Thoracic aorta (tissue), 2 donors: Measurements from ENCODE around the gene LDAH. TPM values are rescaled to one million over a fixed set of nuclear protein-coding genes. Genes with fewer than 3 reads are reported as not detected.
"Not testable (repeated sequence)": the region's sequence is repeated elsewhere in the genome, so short reads cannot be mapped to it uniquely, and the experiment has no call there.

Source experiments
- ATAC-seq: fragments of 150-250 bp; one replicate; pipeline ENCODE4 v1.8.0; 2017; ENCODE audit warnings: low read depth; ENCODE audit not compliant: insufficient number of reproducible peaks, low FRiP score
- DNase-seq: peaks from one replicate; pipeline ENCODE4 v3.0.0-alpha.2; 2020; ENCODE audit warnings: low spot score
- H3K27ac ChIP-seq, 2 donors: fragments of 200-600 bp; sonication (generic); 1 replicate in 1 of 2; 2 replicates in 1 of 2; pipeline ENCODE4 v1.5.1; 2016; ENCODE audit warnings: mild to moderate bottlenecking in 2 of 2, moderate library complexity in 2 of 2
- H3K27me3 ChIP-seq: fragments of 200-600 bp; sonication (generic); replicated peaks from 2 replicates; pipeline ENCODE4 v1.6.0; 2016; ENCODE audit warnings: mild to moderate bottlenecking; ENCODE audit not compliant: insufficient read depth
- H3K36me3 ChIP-seq: fragments of 200-600 bp; sonication (generic); one replicate; pipeline ENCODE4 v1.5.1; 2016
- H3K4me1 ChIP-seq, 2 donors: fragments of 200-600 bp; sonication (generic); 1 replicate in 1 of 2; 2 replicates in 1 of 2; pipeline versions ENCODE4 v1.5.1 to v1.6.0; 2016; ENCODE audit warnings: low read depth in 2 of 2, mild to moderate bottlenecking in 1 of 2; ENCODE audit not compliant: control insufficient read depth in 1 of 2
- H3K4me3 ChIP-seq: fragments of 200-600 bp; sonication (generic); 2 replicates; pipeline ENCODE4 v1.5.1; 2016; ENCODE audit warnings: mild to moderate bottlenecking
- H3K9me3 ChIP-seq: fragments of 200-600 bp; sonication (generic); 2 replicates; pipeline ENCODE4 v1.5.1; 2016
- total RNA-seq, 2 donors: library from RNA; depleted of rRNA; stranded (reverse); fragments of >200 nt; gene quantifications; one replicate each; pipeline versions ENCODE4 v1.1.0 to v1.2.3, GENCODE V29; 2016
- TF ChIP-seq, protein P1 (sequence below): fragments of 200-600 bp; sonication (generic); IDR thresholded peaks from one replicate; pipeline ENCODE4 v1.5.1; 2019; ENCODE audit warnings: antibody characterized with exemption

LDAH gene
- total RNA-seq, 2 donors from 2014 or later = 14.5 to 19.8 TPM

- peak overlapping the region; percentile 40 to 76 for H3K27ac ChIP-seq
- DNase-seq = no peak
- ATAC-seq = no peak
- H3K4me3 ChIP-seq = no peak overlapping the region
- no peaks in the 10 kb centered on the region for H3K9me3 ChIP-seq
- H3K4me1 ChIP-seq = peaks cover 30 to 52% of the 10 kb centered on the region in 2 donors
- TF ChIP-seq, protein P1, sequence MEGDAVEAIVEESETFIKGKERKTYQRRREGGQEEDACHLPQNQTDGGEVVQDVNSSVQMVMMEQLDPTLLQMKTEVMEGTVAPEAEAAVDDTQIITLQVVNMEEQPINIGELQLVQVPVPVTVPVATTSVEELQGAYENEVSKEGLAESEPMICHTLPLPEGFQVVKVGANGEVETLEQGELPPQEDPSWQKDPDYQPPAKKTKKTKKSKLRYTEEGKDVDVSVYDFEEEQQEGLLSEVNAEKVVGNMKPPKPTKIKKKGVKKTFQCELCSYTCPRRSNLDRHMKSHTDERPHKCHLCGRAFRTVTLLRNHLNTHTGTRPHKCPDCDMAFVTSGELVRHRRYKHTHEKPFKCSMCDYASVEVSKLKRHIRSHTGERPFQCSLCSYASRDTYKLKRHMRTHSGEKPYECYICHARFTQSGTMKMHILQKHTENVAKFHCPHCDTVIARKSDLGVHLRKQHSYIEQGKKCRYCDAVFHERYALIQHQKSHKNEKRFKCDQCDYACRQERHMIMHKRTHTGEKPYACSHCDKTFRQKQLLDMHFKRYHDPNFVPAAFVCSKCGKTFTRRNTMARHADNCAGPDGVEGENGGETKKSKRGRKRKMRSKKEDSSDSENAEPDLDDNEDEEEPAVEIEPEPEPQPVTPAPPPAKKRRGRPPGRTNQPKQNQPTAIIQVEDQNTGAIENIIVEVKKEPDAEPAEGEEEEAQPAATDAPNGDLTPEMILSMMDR = no peak
- no peaks in the 10 kb centered on the region for H3K36me3 ChIP-seq
- H3K27me3 ChIP-seq = no peaks in the 10 kb centered on the region
Observed at GRCh38 chr2:20725782-20726181, 97.1 kb downstream of the LDAH start.

GRCh38 chr2:20724500-20725053 is 98.3 kb downstream of the LDAH start:
- no peaks in the 10 kb centered on the region for H3K9me3 ChIP-seq
- peaks cover 30 to 52% of the 10 kb centered on the region in 2 donors for H3K4me1 ChIP-seq
- no peaks in the 10 kb centered on the region for H3K36me3 ChIP-seq
- no peak overlapping the region for H3K4me3 ChIP-seq
- TF ChIP-seq, protein P1 = no peak
- H3K27me3 ChIP-seq = no peaks in the 10 kb centered on the region
- ATAC-seq = no peak
- no peak for DNase-seq
- peak overlapping the region; percentile 68 to 76 for H3K27ac ChIP-seq

GRCh38 chr2:20723543-20723942 is 99.4 kb downstream of the LDAH start:
- ATAC-seq (peak; percentile 65), DNase-seq (no peak)
- Histone ChIP-seq H3K27me3 (no peaks in the 10 kb centered on the region), H3K36me3 (no peaks in the 10 kb centered on the region), H3K4me1 (peaks cover 30 to 48% of the 10 kb centered on the region in 2 donors), H3K4me3 (no peak overlapping the region), H3K27ac (peak overlapping the region; percentile 68 to 76), H3K9me3 (no peaks in the 10 kb centered on the region)
- TF ChIP-seq, protein P1 = no peak

GRCh38 chr2:20722592-20723240 is 100.2 kb downstream of the LDAH start:
- Histone ChIP-seq H3K27ac (peak overlapping the region; percentile 68 to 76), H3K4me1 (peaks cover 24 to 40% of the 10 kb centered on the region in 2 donors), H3K4me3 (no peak overlapping the region), H3K9me3 (no peaks in the 10 kb centered on the region), H3K27me3 (no peaks in the 10 kb centered on the region), H3K36me3 (no peaks in the 10 kb centered on the region)
- DNase-seq (no peak), ATAC-seq (no peak)
- TF ChIP-seq, protein P1 = no peak

GRCh38 chr2:20717641-20718040 is 105.3 kb downstream of the LDAH start:
- Histone ChIP-seq H3K4me3 (no peak overlapping the region), H3K4me1 (peaks cover 2% of the 10 kb centered on the region in 2 donors), H3K27ac (no peak overlapping the region), H3K27me3 (no peaks in the 10 kb centered on the region), H3K9me3 (no peaks in the 10 kb centered on the region), H3K36me3 (no peaks in the 10 kb centered on the region)
- DNase-seq (no peak), ATAC-seq (no peak)
- TF ChIP-seq, protein P1 = no peak

GRCh38 chr2:20716164-20716563 is 106.7 kb downstream of the LDAH start:
- H3K27me3 ChIP-seq, H3K36me3 ChIP-seq, H3K4me1 ChIP-seq, DNase-seq, H3K9me3 ChIP-seq, H3K4me3 ChIP-seq, H3K27ac ChIP-seq, ATAC-seq: not testable (repeated sequence)

- not testable (repeated sequence) for H3K27me3 ChIP-seq, H3K27ac ChIP-seq, H3K4me3 ChIP-seq, DNase-seq, H3K9me3 ChIP-seq, ATAC-seq, H3K36me3 ChIP-seq, H3K4me1 ChIP-seq
Observed at GRCh38 chr2:20714412-20714811, 108.5 kb downstream of the LDAH start.

DNA sequence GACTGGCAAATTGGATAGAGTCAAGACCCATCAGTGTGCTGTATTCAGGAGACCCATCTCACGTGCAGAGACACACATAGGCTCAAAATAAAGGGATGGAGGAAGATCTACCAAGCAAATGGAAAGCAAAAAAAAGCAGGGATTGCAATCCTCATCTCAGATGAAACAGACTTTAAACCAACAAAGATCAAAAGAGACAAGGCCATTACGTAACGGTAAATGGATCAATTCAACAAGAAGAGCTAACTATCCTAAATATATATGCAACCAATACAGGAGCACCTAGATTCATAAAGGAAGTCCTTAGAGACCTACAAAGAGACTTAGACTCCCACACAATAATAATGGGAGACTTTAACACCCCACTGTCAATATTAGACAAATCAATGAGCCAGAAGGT is 109.3 kb downstream of the LDAH start:
- H3K4me3 ChIP-seq, H3K9me3 ChIP-seq, DNase-seq, H3K27me3 ChIP-seq, H3K36me3 ChIP-seq, H3K4me1 ChIP-seq, ATAC-seq, H3K27ac ChIP-seq: not testable (repeated sequence)
